Small intestine (tissue), 7 donors: ENCODE data around the gene ARL4C. TPM values are rescaled to one million over a fixed set of nuclear protein-coding genes. Genes with fewer than 3 reads are reported as not detected.

ENCODE experiments used
- DNase-seq, 2 donors: peaks; one replicate each; pipeline versions ENCODE4 v3.0.0 to v3.0.0-alpha.2; 2013
- FAIRE-seq: peaks from 2 replicates; lab custom pipeline; 2012; peaks lifted over from hg19 to GRCh38; lab: Jason Lieb, UNC
- H3K27ac ChIP-seq, 3 donors: one replicate each; pipeline ENCODE4 v1.5.1; 2013; ENCODE audit warnings: low read length in 2 of 3, mild to moderate bottlenecking in 2 of 3, control low read depth in 1 of 3, inconsistent platforms in 1 of 3, low read depth in 1 of 3, moderate library complexity in 1 of 3
- H3K27me3 ChIP-seq, 3 donors: one replicate each; pipeline ENCODE4 v1.6.1; 2013; ENCODE audit warnings: low read length in 3 of 3, inconsistent platforms in 1 of 3; ENCODE audit not compliant: control insufficient read depth in 3 of 3, insufficient read depth in 3 of 3
- H3K36me3 ChIP-seq, 3 donors: one replicate each; pipeline ENCODE4 v1.6.1; 2013; ENCODE audit warnings: low read length in 3 of 3, inconsistent platforms in 1 of 3, low read depth in 1 of 3, mild to moderate bottlenecking in 1 of 3, moderate library complexity in 1 of 3; ENCODE audit not compliant: control insufficient read depth in 3 of 3, insufficient read depth in 2 of 3
- H3K4me1 ChIP-seq, 3 donors: one replicate each; pipeline ENCODE4 v1.6.1; 2013; ENCODE audit warnings: low read length in 2 of 3, inconsistent platforms in 1 of 3, low read depth in 1 of 3, mild to moderate bottlenecking in 1 of 3, moderate library complexity in 1 of 3; ENCODE audit not compliant: control insufficient read depth in 3 of 3, insufficient read depth in 2 of 3
- H3K4me3 ChIP-seq, 3 donors: one replicate each; pipeline ENCODE4 v1.5.1; 2013; ENCODE audit warnings: low read length in 3 of 3, control low read depth in 1 of 3, inconsistent platforms in 1 of 3, low read depth in 1 of 3, mild to moderate bottlenecking in 1 of 3, moderate library complexity in 1 of 3
- H3K9me3 ChIP-seq, 2 donors: one replicate each; pipeline ENCODE4 v1.6.1; 2013; ENCODE audit warnings: low read depth in 1 of 2, low read length in 1 of 2; ENCODE audit not compliant: control insufficient read depth in 2 of 2, insufficient read depth in 1 of 2
- WGBS, 3 donors: extraction: QIAGEN DNeasy Blood & Tissue Kit; methylation state at CpG; one replicate each; pipeline ENCODE4 v1.1.7; 2013; 5-methylcytosine and 5-hydroxymethylcytosine counted together
- polyA plus RNA-seq, 4 donors: library from polyadenylated mRNA; stranded (reverse) in 3 of 4; unstranded in 1 of 4; fragments of 200-250 nt in 3 of 4; fragments of 120-200 nt in 1 of 4; gene quantifications; one replicate each; pipeline versions ENCODE4 v1.2.1 to v1.2.3, GENCODE V29; 2013
- donor health status: healthy with polysubstance abuse.
- donor health status: control.
- donor health status: control.
- donor health status: Bipolar disorder and iron deficiency.
- donor health status: healthy.

Gene ARL4C
- polyA plus RNA-seq, 4 donors, result 1.3 to 6.3 (median 5.2) TPM

GRCh38 chr2:234444242-234444730 lies 52.6 kb downstream of the ARL4C start:
- FAIRE-seq, result no peak
- no peak overlapping the region for H3K27ac ChIP-seq

More at GRCh38 chr2:234444242-234444730, 52.6 kb downstream of the ARL4C start:
- Histone ChIP-seq H3K36me3 (no peaks in the 10 kb centered on the region), H3K9me3 (no peaks in the 10 kb centered on the region), H3K4me1 (peaks cover 0 to 4% (median 0%) of the 10 kb centered on the region in 3 donors), H3K4me3 (no peak overlapping the region), H3K27me3 (peaks cover 0 to 2% (median 0%) of the 10 kb centered on the region in 3 donors)
- 88 to 92% (median 91%) methylated on average over 4 of the region's 4 CpGs for WGBS, 3 donors
- no peak for DNase-seq
